Measurements from ENCODE around the gene EXOC6.
A peak's percentile ranks its signal among the peaks of the same experiment; 100 is the strongest.

The EXOC6 gene

GRCh38 chr10:92991513-92991912 is 143.2 kb downstream of the EXOC6 start:
- ChIA-PET POLR2A (no interaction called here), CTCF (interaction anchor here (0.6 kb wide), 1 partner anchor 111 kb away, joined by 4 read pairs; no protein-coding TSS in a partner anchor)
- Histone ChIP-seq H3K4me1 (ENCODE audit: control insufficient read depth, insufficient read depth, low read length) (peaks cover 3% of the 10 kb centered on the region; the same call in 1 of the 2 replicates), H3K9me3 (ENCODE audit: control insufficient read depth, insufficient read depth, low read depth, low read length) (no peaks in the 10 kb centered on the region), H3K4me3 (ENCODE audit: low read depth, low read length) (no peak overlapping the region), H3K36me3 (ENCODE audit: control insufficient read depth in 2 of 2, insufficient read depth in 1 of 2, low read length in 2 of 2) (no peaks in the 10 kb centered on the region), H3K27ac (ENCODE audit: extremely low read depth, low read depth, low read length) (no peak overlapping the region)
- TF ChIP-seq ZNF596 (tag by site-specific recombination; IDR thresholded peaks at IDR 0.05), result peak; percentile 89
- TF ChIP-seq ZNF202 (tag by site-specific recombination; IDR thresholded peaks at IDR 0.05; ENCODE audit: borderline replicate concordance), result no peak

GRCh38 chr10:92993699-92994272 is 145.5 kb downstream of the EXOC6 start:
- no peaks in the 10 kb centered on the region; a peak in 1 of 3 replicates for H3K36me3 ChIP-seq (ENCODE audit: control insufficient read depth in 2 of 2, insufficient read depth in 1 of 2, low read length in 2 of 2)
- no peak overlapping the region for H3K4me3 ChIP-seq (ENCODE audit: low read depth, low read length)
- no peaks in the 10 kb centered on the region for H3K9me3 ChIP-seq (ENCODE audit: control insufficient read depth, insufficient read depth, low read depth, low read length)
- CTCF ChIA-PET, result interaction anchor here (0.8 to 2.8 kb wide), 2 partner anchors 12 to 1980 kb away, joined by 3 to 17 read pairs; no protein-coding TSS in a partner anchor
- peaks cover 3% of the 10 kb centered on the region; the same call in 1 of the 2 replicates for H3K4me1 ChIP-seq (ENCODE audit: control insufficient read depth, insufficient read depth, low read length)
- no peak overlapping the region for H3K27ac ChIP-seq (ENCODE audit: extremely low read depth, low read depth, low read length)
- POLR2A ChIA-PET, result no interaction called here
- TF ChIP-seq INSM2 (tag by site-specific recombination; IDR thresholded peaks at IDR 0.05) (peak; percentile 66; the same call in 1 of the 2 replicates), GLI2 (tag by site-specific recombination; IDR thresholded peaks at IDR 0.05; ENCODE audit: borderline replicate concordance, low read depth) (peak; percentile 86; the same call in 1 of the 2 replicates), ZNF148 (tag by site-specific recombination; IDR thresholded peaks at IDR 0.05; ENCODE audit: borderline replicate concordance) (no peak), ZNF645 (tag by site-specific recombination; IDR thresholded peaks at IDR 0.05) (no peak), ZNF521 (tag by site-specific recombination; IDR thresholded peaks at IDR 0.05) (no peak), ELK4 (IDR thresholded peaks at IDR 0.05; ENCODE audit: borderline replicate concordance, low read depth, low read length) (no peak), ZNF223 (tag by site-specific recombination; IDR thresholded peaks at IDR 0.05) (no peak), ZNF701 (tag by site-specific recombination; IDR thresholded peaks at IDR 0.05) (no peak), ZSCAN18 (tag by site-specific recombination; IDR thresholded peaks at IDR 0.05) (no peak), ZNF18 (tag by site-specific recombination; IDR thresholded peaks at IDR 0.05) (no peak), ZNF37A (tag by site-specific recombination; IDR thresholded peaks at IDR 0.05) (no peak), ZNF211 (tag by site-specific recombination; IDR thresholded peaks at IDR 0.05; ENCODE audit: low read depth) (no peak), ATF2 (tag by site-specific recombination; IDR thresholded peaks at IDR 0.05; ENCODE audit: low read depth) (0 out of 2 replicates have a peak, but pooled peaks have one; percentile 46), ZNF626 (tag by site-specific recombination; IDR thresholded peaks at IDR 0.05) (no peak), ZNF449 (tag by site-specific recombination; IDR thresholded peaks at IDR 0.05) (no peak), ZNF768 (tag by site-specific recombination; IDR thresholded peaks at IDR 0.05) (no peak), IKZF3 (tag by site-specific recombination; IDR thresholded peaks at IDR 0.05) (peak; percentile 92), ZNF10 (tag by site-specific recombination; IDR thresholded peaks at IDR 0.05) (no peak), FEZF1 (tag by site-specific recombination; IDR thresholded peaks at IDR 0.05) (peak; percentile 93)

Data from HEK293 (cell line).